ENCODE measurements around the gene CHRD.

GRCh38 chr3:184337981-184338380 is 41.9 kb upstream of the CHRD start:
- no peak for TF ChIP-seq CTCF (IDR thresholded peaks at IDR 0.05)
- no peak for TF ChIP-seq POLR2A (IDR thresholded peaks at IDR 0.05)
- TF ChIP-seq POLR2AphosphoS5 (IDR thresholded peaks at IDR 0.05), result no peak

All from gastroesophageal sphincter (tissue), 3 donors.